ENCODE measurements around the gene PRMT7.

DNA sequence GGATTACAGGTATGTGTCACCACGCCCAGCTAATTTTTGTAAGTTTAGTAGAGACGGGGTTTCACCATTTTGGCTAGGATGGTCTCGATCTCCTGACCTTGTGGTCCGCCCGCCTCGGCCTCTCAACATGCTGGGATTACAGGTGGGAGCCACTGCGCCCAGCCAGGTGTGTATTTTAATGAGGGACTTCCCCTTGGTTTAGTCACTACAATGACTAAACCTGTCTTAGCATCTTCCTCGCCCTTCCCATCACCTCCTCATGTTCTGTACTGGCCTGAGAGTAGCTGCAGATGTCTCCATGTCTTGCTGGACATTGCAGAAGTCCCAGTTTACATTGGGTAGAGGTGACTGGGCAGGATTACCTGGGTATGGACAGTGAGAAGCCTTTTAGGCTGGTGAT, 36.9 kb upstream of the PRMT7 start:
- TF ChIP-seq EZH2 (IDR thresholded peaks at IDR 0.05; ENCODE audit: insufficient read depth, poor library complexity, severe bottlenecking) (no peak), EZH2phosphoT487 (IDR thresholded peaks at IDR 0.05; ENCODE audit: insufficient read depth, low read depth) (no peak)
